HG03175 (cell line): Measurements from ENCODE around the gene CCDC146.
"Not testable (repeated sequence)": the region's sequence is repeated elsewhere in the genome, so short reads cannot be mapped to it uniquely, and the experiment has no call there.

Source experiments
- ATAC-seq: cut with Tn5 transposase; IDR thresholded peaks from one replicate; pipeline ENCODE4 v1.9.1; 2021; ENCODE audit warnings: mild to moderate bottlenecking, moderate library complexity; ENCODE audit not compliant: unreplicated experiment

The CCDC146 gene

DNA sequence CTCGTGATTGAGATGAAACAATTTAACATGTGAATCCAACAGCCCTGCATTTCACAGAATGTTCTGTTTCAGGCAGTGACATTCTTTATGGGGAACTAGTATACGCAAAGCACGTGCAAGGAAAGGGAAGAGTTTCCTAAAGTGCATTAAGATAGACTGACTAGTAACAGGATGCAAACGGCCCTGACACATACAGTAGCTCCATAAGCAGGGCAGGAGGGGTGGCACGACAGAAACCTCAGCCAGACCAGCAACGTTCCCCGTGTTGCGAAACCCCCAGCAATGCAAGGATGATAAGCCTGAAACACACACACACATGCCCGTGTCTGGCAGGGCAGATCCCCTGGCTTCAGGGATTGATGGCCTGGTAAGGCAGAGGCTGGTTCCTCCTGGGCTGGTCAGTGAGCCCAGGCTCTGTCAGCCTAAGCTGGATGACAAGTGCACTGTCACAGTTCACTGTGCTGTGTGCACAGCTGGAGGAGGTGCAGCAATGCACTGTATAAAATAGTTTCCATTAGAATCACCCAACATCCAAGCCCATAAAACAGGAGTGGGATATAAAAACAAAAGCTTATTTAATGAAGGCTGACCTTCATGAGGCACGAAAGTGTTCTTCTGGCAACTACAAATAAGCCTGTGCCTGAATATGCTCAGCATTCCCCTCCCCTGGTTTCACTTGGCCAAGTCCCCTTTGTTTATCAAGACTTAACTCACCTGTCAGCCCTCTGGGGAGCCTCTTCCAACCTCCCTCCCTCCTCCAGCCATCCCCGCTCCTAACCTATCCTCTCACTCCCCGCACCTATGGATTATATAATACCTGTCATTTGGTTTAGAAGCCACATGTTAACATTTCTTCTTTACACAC lies 204.9 kb downstream of the CCDC146 start:
- no peak for ATAC-seq

DNA sequence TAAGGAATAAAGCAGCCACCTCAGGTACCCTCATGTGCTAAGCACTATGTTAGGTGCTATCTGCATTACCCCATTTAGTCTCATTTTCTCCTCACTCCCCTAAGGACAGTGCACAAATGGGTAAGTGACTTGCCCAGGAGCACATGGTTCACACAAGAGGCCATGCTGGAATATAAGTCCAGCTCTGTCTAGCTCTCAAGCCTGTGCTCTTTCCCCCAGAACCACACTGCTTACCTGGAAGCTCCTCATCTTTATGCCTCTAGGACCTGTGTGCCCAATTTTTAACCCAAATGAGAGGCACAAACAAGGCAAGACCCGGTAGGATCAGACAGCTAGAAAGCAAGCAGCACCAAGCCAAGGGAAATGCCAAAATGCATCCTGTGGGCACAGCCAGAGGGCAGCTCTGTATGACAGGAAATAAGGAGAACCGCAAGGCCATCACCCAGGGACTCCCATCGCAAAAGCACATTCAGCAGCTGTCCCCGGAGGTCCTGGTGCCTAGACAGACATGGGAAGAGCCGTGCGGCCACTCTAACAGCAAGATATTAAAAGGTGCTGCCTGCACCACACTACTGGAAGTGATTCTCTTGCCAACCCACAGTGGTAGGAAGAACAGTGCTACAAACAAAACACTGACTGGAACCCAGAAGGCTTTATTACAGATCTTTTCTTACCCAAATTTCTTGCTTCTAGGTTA lies 205.7 kb downstream of the CCDC146 start:
- no peak for ATAC-seq

DNA sequence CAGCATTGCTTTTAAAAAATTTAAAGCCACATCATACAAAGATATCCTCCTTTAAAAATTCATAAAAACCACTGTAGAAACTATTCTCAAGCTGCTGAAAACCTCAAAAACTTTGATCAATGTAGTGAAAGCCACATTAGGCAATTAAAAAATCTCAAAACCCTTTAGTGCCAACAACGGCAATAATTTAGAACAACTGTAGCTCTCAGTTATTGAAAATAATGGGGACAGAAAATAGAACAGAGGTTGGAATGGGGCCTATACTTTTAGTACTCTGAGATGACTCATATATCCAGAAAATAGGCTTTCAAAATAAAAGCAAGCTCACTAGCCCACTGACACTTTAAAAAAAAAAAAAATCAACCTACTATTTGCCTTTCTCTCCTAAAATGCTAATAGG lies 206.3 kb downstream of the CCDC146 start:
- ATAC-seq: no peak

DNA sequence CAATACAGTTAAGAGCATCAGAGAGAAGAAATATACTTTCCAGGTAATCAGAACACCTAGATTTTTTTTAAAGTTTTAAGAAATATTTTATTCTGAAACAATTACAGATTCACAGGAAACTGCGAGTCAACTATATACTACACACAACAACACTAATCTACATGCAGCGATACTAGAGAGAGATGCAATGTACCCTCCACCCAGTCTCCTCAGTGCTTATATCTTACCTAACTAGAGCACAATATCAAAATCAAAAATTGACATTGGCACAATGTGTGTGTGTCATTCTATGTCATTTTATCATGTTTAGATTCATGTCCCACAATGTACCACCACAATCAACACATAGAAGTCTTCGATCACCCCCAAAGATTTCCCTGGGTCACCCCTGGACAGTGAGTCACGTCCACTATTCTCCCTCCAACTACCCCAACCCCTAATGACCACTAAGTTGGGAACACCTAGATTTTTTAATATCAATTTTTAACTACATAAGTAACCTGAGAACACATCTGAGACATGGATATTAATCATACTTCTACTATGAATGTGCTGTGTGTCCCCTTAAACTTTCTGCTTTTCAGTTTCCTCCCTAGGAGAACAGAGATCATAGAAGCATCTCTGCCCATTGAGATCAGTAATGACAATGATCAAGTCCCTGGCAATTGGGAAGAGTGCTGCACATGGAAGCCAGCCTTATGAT lies 207.2 kb downstream of the CCDC146 start:
- no peak for ATAC-seq

DNA sequence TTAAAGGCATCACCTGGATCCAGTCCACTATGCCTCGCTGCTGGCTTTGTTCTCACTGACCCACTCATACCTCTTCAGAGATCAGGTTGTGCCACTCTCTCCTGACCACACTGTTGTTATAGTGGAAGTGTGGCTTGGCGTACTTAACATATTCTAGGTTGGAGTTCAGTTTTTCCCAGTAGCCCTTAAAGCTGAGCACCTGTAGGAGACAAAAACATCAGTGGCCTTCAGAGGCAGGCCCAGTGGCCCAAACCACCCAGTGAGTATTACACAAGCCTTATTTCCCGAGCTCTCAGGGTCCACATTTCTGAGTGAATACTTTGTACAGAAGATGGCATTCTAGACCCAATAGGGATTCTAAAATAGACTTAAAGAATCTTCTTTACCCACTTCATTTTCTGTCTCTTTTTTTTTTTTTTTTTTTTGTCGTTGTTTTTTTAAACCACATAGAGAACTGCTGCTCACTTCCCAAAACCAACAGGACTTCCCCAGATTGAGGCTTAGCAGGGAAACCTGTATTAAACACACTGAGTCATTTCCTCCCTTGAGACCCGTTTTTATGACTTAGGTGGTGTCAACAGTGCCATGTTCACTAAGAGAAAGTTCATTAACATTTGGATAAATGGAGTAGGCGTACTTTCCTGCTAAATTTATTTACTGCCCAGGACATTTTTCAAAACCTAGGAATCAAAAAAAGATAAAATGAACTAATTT lies 207.9 kb downstream of the CCDC146 start:
- peak; percentile 57 for ATAC-seq

DNA sequence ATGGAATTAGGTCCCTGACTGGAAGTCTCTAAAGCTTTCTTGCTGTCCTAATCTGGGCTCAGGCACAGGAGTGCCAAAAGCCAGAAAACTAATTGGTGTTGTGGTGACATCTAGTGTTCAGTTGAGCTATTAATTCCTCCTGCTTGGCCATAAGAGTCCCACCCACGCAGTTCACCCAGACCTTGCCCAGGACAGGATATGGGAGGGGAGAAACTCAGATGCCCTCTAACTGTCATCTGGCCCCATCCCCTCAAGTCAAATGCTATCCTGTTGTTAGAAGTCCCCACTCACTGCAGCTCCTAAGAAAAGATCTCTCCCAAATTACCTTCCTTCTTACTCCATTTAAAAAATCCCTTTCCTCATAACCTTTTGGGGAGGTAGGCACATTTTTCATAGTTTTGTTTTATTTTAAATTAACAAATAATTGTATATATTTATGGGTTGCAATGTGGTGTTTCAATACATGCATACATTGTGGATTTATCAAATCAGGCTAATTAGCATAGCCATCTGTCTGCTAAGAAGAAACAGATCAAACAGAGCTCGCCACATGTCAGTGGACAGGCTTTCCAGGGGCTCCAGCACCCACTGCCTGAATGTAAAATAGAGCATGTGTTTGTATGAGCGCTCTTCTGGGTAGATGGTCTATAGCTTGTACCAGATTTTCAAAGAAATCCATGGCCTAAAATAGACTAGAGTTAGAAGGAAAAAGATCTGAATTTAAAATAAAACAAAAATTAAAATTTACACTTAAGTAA lies 209.7 kb downstream of the CCDC146 start:
- ATAC-seq: peak; percentile 85

DNA sequence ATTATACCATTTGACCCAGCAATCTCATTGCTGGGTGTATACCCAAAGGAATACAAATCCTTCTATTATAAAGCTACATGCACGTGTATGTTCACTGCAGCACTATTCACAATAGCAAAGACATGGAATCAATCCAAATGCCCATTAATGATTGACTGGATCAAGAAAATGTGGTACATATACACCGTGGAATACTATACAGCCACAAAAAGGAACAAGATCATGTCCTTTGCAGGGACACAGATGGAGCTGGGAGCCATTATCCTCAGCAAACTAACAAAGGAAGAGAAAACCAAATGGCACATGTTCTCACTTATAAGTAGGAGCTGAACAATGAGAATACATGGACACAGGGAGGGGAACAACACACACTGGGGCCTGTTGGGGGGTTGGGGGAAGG lies 211.6 kb downstream of the CCDC146 start:
- not testable (repeated sequence) for ATAC-seq

DNA sequence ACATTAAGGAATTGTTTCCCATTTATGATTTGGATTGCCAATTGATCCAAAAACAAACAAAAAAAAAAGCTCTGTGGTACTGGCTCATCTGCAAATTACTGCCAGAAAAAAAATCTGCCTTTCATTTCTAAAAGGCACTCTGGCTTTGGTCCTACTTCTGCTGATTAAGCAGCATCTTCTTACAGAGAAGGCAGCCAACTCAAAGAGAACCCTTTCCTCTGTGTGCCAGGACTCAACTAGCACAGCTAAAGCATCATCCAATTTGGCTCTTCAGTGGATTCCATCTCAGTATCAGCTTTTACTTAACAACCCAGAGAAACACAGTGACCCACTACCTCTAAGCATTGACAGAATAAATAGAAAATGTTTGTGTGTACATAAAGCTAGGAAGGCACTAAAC lies 213.2 kb downstream of the CCDC146 start:
- no peak for ATAC-seq

DNA sequence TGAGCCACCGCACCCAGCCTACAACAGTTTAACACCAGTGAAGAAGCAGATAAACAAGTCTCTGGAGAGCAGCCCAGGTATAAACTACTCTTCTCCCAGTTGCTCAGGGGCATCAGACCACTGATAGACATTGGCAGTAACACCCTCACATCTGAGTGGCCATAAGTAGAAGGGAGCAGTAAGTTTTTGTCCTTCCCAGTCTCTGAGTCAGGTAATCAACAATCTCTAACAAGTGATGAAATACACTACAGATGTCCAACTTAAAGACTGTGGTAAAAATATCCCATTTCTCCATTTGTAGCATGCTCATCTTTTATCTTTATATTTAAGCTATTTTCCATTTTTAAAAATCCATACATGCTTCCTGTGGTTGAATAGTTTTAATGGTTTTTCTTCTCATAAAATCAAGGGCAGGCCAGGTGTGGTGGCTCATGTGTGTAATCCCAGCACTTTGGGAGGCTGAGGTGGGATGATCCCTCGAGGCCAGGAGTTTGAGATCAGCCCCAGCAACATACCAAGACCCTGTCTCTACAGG lies 215.1 kb downstream of the CCDC146 start:
- ATAC-seq: no peak

DNA sequence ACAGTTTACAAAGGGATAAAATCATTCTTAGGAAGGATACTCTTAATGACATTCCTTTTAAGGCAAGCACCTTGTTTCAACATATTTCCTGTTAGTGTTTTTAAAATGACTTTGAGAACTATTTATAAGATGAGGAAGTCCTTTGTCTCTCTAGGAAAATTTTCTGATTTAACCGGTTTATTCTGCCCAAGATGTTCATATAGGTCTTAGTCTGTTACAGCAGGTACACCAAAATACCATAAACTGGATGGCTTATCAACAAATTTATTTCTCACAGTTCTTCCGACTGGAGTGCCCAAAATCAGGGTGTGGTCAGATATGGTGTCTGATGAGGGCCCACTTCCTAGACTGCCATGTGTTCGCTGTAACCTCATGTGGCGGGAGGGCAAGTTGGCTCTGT lies 215.8 kb downstream of the CCDC146 start:
- ATAC-seq: no peak

DNA sequence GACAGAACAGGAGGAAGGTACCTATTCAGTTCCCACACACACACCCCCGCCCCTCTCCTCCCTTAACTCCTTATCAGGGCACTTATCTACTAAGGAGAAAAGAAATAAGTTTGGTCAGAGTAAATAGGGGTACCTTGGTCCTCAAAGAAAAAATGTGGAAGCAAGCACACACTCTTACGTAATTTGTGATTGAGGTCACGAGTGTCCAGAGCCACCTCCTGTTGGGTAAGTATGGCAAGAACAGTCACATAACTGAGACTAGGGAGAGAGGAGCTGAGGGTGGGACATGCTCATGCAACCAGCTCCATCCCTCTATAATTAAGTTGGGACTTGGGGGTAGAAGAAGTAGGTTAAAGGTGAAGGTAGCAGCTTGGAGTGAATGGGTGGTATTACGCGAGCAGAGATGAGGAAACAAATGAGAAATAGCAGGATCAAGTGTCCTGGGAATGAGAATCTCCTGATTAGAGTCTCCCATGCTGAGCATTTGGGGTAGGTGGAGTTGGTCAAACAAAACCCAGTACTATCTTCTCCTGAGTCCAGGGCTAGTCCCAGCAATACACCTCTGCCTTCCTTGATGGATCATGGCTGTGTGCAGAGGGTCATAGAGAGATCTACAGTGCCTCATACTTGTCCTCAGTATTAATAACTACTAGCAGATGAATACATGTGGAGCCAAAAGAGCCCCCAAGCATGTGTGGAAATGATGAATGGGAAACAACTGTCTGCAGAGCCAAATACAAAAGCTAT lies 216.6 kb downstream of the CCDC146 start:
- ATAC-seq: no peak

DNA sequence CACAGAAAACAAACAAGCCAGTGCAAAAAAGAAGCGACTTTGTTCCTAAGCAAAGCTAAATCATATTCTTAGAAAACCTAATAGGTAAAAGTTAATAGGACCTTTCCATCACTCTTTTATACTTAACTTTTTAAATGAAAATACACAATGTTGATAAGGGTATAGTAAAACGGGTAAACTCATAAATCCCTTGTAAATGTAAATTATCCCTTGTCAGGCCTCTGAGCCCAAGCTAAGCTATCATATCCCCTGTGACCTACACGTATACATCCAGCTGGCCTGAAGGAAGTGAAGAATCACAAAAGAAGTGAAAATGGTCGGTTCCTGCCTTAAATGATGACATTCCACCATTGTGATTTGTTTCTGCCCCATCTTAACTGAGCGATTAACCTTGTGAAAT lies 217.3 kb downstream of the CCDC146 start:
- no peak for ATAC-seq
